K562 (cell line): ENCODE results near the gene PRSS22. TPM values are rescaled to one million over a fixed set of nuclear protein-coding genes. Genes with fewer than 3 reads are reported as not detected.

Source experiments
- ARHGAP35 ChIP-seq: fragments of 450-650 bp; IDR thresholded peaks from 2 replicates; pipeline ENCODE4 v1.6.1; 2018; ENCODE audit not compliant: partially characterized antibody
- DNMT1 ChIP-seq: fragments of 450-650 bp; IDR thresholded peaks from 2 replicates; pipeline ENCODE4 v1.6.1; 2016; ENCODE audit warnings: antibody characterized with exemption, mild to moderate bottlenecking
- ETV5 ChIP-seq: sonication (generic); formaldehyde crosslinking; IDR thresholded peaks from 2 replicates; pipeline ENCODE4 v1.4.0; 2020; ENCODE audit warnings: low read depth, mild to moderate bottlenecking, missing genetic modification reagents
- PHF8 ChIP-seq: fragments of 200-600 bp; sonication (generic); IDR thresholded peaks from 2 replicates; pipeline ENCODE4 v1.6.1; 2012; ENCODE audit warnings: mixed run types, mild to moderate bottlenecking, inconsistent platforms, low read length, moderate library complexity, borderline replicate concordance
- RCOR1 ChIP-seq, 2 experiments: IDR thresholded peaks; 2 replicates each; pipeline ENCODE4 v1.6.1; 2012; ENCODE audit warnings: low read depth in 2 of 2, low read length in 2 of 2, borderline replicate concordance in 1 of 2, improper control_type of control experiment in 1 of 2
- RFX7 ChIP-seq: fragments of 250-450 bp; sonication (Bioruptor Pico); IDR thresholded peaks from 2 replicates; pipeline ENCODE4 v1.5.1; 2021; ENCODE audit warnings: mild to moderate bottlenecking
- SAP30 ChIP-seq: fragments of 200-600 bp; sonication (generic); IDR thresholded peaks from 2 replicates; pipeline ENCODE4 v1.6.1; 2012; ENCODE audit warnings: borderline replicate concordance, low read depth, mild to moderate bottlenecking, moderate library complexity, low read length, control low read depth, inconsistent platforms; ENCODE audit not compliant: insufficient read depth, poor library complexity, severe bottlenecking
- SIRT6 ChIP-seq: IDR thresholded peaks from one replicate; pipeline ENCODE4 v1.6.1; 2012; ENCODE audit warnings: low read depth, mild to moderate bottlenecking, control low read depth, inconsistent platforms, low read length, moderate library complexity
- SMARCA5 ChIP-seq: fragments of 450-650 bp; IDR thresholded peaks from 2 replicates; pipeline ENCODE4 v1.6.1; 2016
- XRCC3 ChIP-seq: fragments of 450-650 bp; IDR thresholded peaks from 2 replicates; pipeline ENCODE4 v1.6.1; 2017; ENCODE audit warnings: mild to moderate bottlenecking, moderate library complexity
- polyA plus RNA-seq, 8 experiments: library from polyadenylated mRNA; depleted of rRNA in 4 of 8; stranded (reverse) in 5 of 8; unstranded in 3 of 8; fragments of >200 nt; fragmentation: Nextera tagmentation in 2 of 8; fragmentation: Illumina TruSeq in 1 of 8; extraction: Ambion mirVana in 2 of 8; extraction: Trizol in 1 of 8; gene quantifications; 2 replicates each; pipeline versions ENCODE4 v1.2.1 to v1.2.3, GENCODE V29; 2011 to 2014; ENCODE audit warnings: inconsistent platforms in 1 of 8, missing spikeins in 1 of 8
- total RNA-seq, 7 experiments: library from RNA; depleted of rRNA in 6 of 7; stranded (reverse); fragments of >200 nt in 6 of 7; fragmentation: Illumina TruSeq in 2 of 7; extraction: Trizol in 2 of 7; gene quantifications; 2 replicates each; pipeline versions ENCODE4 v1.2.1 to v1.2.3, GENCODE V29; 2011 to 2021; ENCODE audit warnings: low replicate concordance in 1 of 7
- TF ChIP-seq, protein P1 (sequence below): conservative IDR thresholded peaks from 2 replicates; pipeline ENCODE4 v1.6.1; 2011; ENCODE audit warnings: low read depth, mild to moderate bottlenecking, low read length; ENCODE audit not compliant: control insufficient read depth
- TF ChIP-seq, protein P2 (sequence below): sonication (generic); formaldehyde crosslinking; IDR thresholded peaks from 2 replicates; pipeline ENCODE4 v1.8.1; 2023; ENCODE audit warnings: mild to moderate bottlenecking, missing genetic modification reagents, moderate library complexity
- TF ChIP-seq, protein P3 (sequence below): IDR thresholded peaks from 2 replicates; pipeline ENCODE4 v1.6.1; 2012; ENCODE audit warnings: low read depth, low read length, improper control_type of control experiment, borderline replicate concordance
- TF ChIP-seq, protein P4 (sequence below): fragments of 250-450 bp; sonication (Bioruptor Pico); IDR thresholded peaks from 2 replicates; pipeline ENCODE4 v1.5.0; 2020; ENCODE audit warnings: mild to moderate bottlenecking
- TF ChIP-seq, protein P5 (sequence below): fragments of 250-450 bp; sonication (Bioruptor Pico); IDR thresholded peaks from 2 replicates; pipeline ENCODE4 v1.5.0; 2021
- TF ChIP-seq, protein P6 (sequence below), 2 experiments: fragments of 450-650 bp; IDR thresholded peaks; 2 replicates each; pipeline ENCODE4 v1.6.1; 2018; ENCODE audit warnings: mild to moderate bottlenecking in 2 of 2, low read depth in 1 of 2; ENCODE audit not compliant: partially characterized antibody in 2 of 2

Gene PRSS22
- total and polyA plus RNA-seq, 9 of the 15 experiments (the other 6 are each of a cell fraction or from before 2014, with no cell fraction given) = 0.13 to 0.42 TPM; not detected in 7

DNA sequence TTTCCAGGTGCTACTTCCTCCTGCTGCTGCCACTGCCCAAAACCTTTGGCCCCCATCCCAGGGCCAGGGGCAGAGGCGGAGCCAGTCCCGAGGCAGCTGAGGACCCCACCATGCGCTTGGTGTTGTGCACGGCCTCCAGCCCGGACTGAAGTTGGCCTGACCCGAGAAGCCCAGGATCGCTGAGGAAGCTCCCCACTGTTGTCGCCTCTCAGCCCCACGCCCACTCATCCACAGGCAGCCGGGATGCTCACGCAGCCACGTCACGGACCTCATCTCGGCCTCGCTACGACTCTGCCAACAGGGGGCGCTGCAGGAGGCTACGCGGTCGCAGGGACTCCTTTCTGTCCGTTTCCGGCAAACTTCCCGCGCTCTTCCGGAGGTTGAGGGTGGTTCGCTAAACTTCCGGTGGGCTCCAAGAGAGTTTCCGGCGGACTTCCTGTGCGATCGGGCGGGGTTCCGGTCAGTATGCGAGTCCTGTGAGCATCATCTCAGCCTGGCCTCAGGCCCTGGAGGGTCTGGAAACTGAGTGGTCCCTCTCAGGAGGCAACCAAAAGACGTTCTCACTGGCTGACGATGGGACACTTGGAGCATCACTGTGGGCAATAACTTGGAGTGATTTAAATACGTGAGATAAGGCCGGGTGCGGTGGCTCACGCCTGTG lies 15.5 kb downstream of the PRSS22 start (continued):
- no peak for TF ChIP-seq RFX7 (CRISPR knock-in tag)
- TF ChIP-seq, protein P1, sequence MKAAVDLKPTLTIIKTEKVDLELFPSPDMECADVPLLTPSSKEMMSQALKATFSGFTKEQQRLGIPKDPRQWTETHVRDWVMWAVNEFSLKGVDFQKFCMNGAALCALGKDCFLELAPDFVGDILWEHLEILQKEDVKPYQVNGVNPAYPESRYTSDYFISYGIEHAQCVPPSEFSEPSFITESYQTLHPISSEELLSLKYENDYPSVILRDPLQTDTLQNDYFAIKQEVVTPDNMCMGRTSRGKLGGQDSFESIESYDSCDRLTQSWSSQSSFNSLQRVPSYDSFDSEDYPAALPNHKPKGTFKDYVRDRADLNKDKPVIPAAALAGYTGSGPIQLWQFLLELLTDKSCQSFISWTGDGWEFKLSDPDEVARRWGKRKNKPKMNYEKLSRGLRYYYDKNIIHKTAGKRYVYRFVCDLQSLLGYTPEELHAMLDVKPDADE = no peak
- TF ChIP-seq, protein P2, sequence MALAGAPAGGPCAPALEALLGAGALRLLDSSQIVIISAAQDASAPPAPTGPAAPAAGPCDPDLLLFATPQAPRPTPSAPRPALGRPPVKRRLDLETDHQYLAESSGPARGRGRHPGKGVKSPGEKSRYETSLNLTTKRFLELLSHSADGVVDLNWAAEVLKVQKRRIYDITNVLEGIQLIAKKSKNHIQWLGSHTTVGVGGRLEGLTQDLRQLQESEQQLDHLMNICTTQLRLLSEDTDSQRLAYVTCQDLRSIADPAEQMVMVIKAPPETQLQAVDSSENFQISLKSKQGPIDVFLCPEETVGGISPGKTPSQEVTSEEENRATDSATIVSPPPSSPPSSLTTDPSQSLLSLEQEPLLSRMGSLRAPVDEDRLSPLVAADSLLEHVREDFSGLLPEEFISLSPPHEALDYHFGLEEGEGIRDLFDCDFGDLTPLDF (CRISPR knock-in tag) = peak; percentile 84; the same call in 1 of the 2 replicates
- no peak for TF ChIP-seq XRCC3
- TF ChIP-seq DNMT1 = no peak
- TF ChIP-seq SAP30 = no peak
- TF ChIP-seq ARHGAP35 = no peak
- TF ChIP-seq, protein P3, sequence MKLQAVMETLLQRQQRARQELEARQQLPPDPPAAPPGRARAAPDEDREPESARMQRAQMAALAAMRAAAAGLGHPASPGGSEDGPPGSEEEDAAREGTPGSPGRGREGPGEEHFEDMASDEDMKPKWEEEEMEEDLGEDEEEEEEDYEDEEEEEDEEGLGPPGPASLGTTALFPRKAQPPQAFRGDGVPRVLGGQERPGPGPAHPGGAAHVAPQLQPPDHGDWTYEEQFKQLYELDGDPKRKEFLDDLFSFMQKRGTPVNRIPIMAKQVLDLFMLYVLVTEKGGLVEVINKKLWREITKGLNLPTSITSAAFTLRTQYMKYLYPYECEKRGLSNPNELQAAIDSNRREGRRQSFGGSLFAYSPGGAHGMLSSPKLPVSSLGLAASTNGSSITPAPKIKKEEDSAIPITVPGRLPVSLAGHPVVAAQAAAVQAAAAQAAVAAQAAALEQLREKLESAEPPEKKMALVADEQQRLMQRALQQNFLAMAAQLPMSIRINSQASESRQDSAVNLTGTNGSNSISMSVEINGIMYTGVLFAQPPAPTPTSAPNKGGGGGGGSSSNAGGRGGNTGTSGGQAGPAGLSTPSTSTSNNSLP = no peak
- peak in 1 of 2 experiments; percentile 71; a peak in 2 of 4 replicates for TF ChIP-seq RCOR1 (IDR thresholded peaks at IDR 0.05; ENCODE audit: borderline replicate concordance in 1 of 2, low read depth in 2 of 2, low read length in 2 of 2)
- TF ChIP-seq, protein P4, sequence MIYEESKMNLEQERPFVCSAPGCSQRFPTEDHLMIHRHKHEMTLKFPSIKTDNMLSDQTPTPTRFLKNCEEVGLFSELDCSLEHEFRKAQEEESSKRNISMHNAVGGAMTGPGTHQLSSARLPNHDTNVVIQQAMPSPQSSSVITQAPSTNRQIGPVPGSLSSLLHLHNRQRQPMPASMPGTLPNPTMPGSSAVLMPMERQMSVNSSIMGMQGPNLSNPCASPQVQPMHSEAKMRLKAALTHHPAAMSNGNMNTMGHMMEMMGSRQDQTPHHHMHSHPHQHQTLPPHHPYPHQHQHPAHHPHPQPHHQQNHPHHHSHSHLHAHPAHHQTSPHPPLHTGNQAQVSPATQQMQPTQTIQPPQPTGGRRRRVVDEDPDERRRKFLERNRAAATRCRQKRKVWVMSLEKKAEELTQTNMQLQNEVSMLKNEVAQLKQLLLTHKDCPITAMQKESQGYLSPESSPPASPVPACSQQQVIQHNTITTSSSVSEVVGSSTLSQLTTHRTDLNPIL = no peak
- TF ChIP-seq, protein P5, sequence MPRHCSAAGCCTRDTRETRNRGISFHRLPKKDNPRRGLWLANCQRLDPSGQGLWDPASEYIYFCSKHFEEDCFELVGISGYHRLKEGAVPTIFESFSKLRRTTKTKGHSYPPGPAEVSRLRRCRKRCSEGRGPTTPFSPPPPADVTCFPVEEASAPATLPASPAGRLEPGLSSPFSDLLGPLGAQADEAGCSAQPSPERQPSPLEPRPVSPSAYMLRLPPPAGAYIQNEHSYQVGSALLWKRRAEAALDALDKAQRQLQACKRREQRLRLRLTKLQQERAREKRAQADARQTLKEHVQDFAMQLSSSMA = no peak
- TF ChIP-seq, protein P6, sequence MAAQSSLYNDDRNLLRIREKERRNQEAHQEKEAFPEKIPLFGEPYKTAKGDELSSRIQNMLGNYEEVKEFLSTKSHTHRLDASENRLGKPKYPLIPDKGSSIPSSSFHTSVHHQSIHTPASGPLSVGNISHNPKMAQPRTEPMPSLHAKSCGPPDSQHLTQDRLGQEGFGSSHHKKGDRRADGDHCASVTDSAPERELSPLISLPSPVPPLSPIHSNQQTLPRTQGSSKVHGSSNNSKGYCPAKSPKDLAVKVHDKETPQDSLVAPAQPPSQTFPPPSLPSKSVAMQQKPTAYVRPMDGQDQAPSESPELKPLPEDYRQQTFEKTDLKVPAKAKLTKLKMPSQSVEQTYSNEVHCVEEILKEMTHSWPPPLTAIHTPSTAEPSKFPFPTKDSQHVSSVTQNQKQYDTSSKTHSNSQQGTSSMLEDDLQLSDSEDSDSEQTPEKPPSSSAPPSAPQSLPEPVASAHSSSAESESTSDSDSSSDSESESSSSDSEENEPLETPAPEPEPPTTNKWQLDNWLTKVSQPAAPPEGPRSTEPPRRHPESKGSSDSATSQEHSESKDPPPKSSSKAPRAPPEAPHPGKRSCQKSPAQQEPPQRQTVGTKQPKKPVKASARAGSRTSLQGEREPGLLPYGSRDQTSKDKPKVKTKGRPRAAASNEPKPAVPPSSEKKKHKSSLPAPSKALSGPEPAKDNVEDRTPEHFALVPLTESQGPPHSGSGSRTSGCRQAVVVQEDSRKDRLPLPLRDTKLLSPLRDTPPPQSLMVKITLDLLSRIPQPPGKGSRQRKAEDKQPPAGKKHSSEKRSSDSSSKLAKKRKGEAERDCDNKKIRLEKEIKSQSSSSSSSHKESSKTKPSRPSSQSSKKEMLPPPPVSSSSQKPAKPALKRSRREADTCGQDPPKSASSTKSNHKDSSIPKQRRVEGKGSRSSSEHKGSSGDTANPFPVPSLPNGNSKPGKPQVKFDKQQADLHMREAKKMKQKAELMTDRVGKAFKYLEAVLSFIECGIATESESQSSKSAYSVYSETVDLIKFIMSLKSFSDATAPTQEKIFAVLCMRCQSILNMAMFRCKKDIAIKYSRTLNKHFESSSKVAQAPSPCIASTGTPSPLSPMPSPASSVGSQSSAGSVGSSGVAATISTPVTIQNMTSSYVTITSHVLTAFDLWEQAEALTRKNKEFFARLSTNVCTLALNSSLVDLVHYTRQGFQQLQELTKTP (IDR thresholded peaks at IDR 0.05; ENCODE audit: low read depth in 1 of 2, partially characterized antibody in 2 of 2) = peak in 1 of 2 experiments; percentile 12
- no peak for TF ChIP-seq SIRT6
- TF ChIP-seq SMARCA5 = no peak; the same call in 1 of the 2 replicates
- no peak; the same call in 1 of the 2 replicates for TF ChIP-seq ETV5 (CRISPR knock-in tag)
- peak; percentile 14; the same call in 1 of the 2 replicates for TF ChIP-seq PHF8
